HG03571 (cell line): Measurements from ENCODE around the gene LINS1.

Source experiments
- ATAC-seq: cut with Tn5 transposase; IDR thresholded peaks from one replicate; pipeline ENCODE4 v1.9.1; 2021; ENCODE audit not compliant: unreplicated experiment

The LINS1 gene

GRCh38 chr15:100560323-100560722, 41.7 kb downstream of the LINS1 start:
- ATAC-seq: no peak

DNA sequence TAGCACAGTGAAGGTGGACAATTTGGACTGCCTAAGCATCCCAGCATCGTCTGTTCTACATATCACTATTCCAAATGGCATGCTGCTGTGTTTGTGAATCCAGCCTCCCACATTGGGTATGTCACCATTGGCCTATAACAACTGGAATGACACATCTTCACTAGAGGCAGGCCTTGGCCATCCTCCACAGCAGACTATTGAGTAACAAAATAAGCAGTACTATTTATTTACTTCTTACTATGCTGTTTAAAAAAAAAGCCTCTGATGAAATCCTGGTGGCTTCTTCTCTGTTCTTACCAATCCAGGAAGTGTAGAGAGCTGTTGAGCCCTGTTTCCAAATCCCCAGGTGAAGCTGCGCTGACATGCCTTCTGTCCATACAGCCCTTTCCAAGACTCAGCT, 42.7 kb downstream of the LINS1 start:
- ATAC-seq: no peak

- no peak for ATAC-seq
Measured at GRCh38 chr15:100558771-100559254, 43.2 kb downstream of the LINS1 start.

DNA sequence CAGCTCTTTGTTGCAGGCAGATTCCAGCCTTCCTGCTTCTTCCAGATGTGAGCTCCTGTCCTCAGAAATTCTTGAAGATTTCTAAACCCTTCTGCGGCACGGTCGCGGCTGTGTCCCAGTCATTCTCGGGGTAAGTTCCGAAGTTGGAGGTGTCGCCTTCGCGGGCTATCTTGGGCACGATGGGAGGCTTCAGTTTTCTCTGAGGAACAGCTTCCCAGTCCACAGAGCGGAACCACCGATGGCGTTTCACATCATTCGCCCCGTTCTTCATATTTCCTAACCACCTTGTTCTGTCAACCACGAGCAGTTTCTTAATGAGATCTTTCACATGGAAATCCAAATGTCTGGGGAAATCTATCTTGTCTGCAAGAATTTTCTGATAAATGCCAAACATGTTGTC, 48.5 kb downstream of the LINS1 start:
- no peak for ATAC-seq

GRCh38 chr15:100547961-100548360, 54.0 kb downstream of the LINS1 start:
- ATAC-seq: no peak

GRCh38 chr15:100544946-100545345, 57.0 kb downstream of the LINS1 start:
- no peak for ATAC-seq

- no peak for ATAC-seq
Measured at GRCh38 chr15:100544338-100544841, 57.6 kb downstream of the LINS1 start.

GRCh38 chr15:100542290-100542689, 59.7 kb downstream of the LINS1 start:
- no peak for ATAC-seq

DNA sequence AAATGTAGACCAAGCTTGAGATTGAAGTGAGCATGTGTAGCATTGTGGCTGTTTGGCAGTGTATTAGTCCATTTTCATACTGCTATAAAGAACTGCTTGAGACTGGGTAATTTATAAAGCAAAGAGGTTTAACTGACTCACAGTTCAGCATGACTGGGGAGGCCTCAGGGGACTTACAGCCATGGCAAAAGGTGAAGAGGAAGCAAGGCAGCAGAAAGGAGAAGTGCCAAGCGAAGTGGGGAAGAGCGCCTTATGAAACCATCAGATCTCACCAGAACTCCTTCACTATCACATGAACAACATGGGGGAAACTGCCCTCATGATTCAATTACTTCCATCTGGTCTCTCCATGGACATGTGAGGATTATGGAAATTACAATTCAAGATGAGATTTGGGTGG, 64.7 kb downstream of the LINS1 start:
- peak; percentile 81 for ATAC-seq

DNA sequence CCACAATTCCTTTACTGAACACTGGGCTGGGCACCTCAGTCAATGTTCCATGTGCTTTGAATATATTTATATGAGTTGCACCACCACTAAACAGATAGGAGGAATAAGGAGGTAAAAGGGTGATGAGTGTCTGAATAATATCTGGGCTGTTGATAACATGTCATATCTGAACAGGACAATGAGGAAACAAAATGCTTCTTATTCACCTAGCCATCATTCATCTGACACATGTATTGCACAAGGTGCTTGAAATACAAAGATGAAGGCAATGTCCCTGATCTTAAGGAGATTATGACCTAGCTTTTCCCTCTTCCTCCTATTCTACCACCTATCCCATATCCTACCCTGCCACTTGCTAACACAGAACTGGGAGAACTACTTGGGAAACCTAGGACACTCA, 65.3 kb downstream of the LINS1 start:
- no peak for ATAC-seq

GRCh38 chr15:100533886-100534285, 68.1 kb downstream of the LINS1 start:
- no peak for ATAC-seq

- ATAC-seq: no peak
Measured at GRCh38 chr15:100531823-100532327, 70.1 kb downstream of the LINS1 start.

DNA sequence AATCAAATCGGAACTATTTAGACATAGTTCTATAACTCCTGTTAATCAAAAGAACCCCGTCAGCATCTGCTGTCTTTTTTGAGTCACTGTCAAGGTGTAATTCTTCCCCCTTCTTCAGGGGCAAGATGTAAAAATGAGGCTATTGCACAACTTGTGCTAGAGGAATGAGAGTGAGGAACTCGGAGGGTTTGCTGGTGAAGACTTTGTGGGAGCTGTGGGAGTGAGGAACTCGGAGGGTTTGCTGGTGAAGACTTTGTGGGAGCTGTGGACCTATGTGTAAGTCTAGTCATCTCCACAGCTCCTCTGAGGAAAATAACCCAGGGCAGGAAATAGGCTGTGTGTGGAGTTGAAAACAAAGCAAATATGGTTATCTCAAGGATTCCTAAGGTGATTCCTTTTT, 70.8 kb downstream of the LINS1 start:
- no peak for ATAC-seq

DNA sequence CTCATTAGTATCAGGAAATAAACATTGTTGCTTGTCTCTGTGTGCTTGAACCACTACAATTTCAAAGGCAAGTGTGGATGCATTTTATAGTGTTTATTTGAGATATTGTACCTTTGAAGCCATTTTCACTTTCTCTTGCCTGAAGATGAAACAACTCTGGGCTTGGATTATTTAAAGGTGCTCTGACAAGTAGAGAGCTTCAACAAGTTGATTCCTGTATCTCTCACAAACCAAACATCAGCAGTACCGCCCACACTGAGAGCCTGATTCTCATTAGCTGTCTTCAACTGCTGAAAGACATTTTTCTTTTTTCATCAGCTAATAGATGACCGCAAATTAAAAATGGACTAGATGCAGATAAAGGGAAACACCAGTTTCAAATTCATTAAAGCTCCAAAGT, 72.4 kb downstream of the LINS1 start:
- ATAC-seq: no peak

GRCh38 chr15:100528833-100529428, 73.1 kb downstream of the LINS1 start, which contains the start of gene CERS3:
Gene CERS3, minus strand, starts transcription at chr15:100528950. Its CDS starts 27,101 bp downstream, at chr15:100501849.
- no peak for ATAC-seq

DNA sequence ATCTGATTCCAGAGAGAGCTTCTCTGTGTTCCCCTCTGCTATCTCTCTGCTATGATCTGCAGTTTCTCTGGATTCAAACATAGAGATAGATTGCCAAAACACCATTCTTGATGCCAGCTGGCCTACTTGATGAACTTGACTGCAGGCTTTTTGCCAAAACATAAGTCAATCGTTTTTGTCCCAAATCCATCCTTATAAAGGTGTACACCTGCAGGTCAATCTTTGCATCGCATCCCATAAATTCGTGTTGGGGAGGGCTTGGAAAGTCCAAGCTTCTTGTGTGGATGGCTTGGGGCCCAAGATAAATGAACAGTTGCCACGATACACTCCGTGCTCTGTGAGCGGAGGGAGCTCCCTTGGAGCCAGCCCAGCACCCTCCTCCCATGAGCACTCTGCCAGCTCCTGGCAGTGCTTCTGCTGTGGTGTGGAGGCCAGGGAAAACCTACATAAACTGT, 75.9 kb downstream of the LINS1 start:
- ATAC-seq: no peak

- ATAC-seq: no peak
Measured at GRCh38 chr15:100525436-100525835, 76.5 kb downstream of the LINS1 start.

GRCh38 chr15:100524326-100524725, 77.7 kb downstream of the LINS1 start:
- no peak for ATAC-seq

DNA sequence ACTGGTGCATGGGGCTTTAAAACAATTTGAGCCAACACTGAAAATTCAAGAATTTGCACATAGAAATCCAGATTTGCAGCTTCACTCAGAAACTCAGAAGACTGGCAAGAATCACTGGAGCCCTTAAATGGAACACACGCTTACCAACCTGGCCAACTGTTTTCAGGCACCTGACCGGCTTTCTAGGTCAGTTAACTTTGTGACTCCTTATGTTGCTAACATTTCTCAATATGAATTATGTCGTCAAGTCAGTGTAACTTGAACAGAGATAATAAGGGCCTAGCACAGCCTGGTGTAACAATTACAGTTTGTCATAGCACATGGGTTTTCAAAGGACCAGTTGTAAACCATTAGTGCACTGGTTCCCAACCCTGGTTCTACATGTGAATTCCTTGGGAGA, 80.1 kb downstream of the LINS1 start:
- ATAC-seq: no peak

DNA sequence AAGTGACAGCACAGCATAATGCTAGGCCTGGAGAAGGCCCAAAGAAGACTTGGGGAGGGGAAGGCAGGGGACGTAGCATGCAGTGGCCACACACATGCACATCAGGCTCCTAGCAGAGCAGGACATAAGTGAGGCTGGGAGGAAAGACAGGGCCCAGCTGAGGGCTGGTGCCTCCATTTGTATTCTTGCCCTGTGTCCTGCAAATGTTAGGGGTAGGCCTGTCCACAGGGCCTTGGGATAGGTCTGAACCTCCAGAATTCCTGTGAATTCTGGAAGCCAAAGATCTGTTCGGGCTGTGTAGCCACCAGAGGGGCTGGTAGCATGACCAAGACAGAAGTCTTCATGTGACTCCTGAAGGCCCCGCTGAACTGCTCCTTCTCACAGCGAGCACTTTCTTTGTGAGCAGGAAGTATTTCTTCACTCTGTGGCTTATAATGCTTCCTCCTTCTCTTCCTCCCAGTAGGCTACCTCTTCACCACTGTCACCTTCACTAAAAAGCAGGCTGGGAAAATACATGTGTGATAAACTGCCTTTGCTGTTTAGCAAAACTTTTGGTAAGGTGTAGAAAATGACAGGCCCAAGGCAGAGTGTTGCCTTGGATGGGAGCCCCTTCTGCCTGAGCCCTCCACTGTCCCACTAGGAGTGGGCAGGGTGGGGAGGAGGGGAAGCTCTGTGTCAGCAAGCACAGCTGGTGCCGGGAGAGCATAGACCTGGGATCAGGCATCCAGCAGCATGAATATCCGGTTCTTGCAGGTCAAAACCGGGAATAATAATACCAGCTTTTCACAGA, 81.7 kb downstream of the LINS1 start:
- no peak for ATAC-seq

- no peak for ATAC-seq
Measured at GRCh38 chr15:100517846-100518245, 84.1 kb downstream of the LINS1 start.
